Ascending aorta (tissue), 2 donors: ENCODE results near the gene CGB7. TPM values are rescaled to one million over a fixed set of nuclear protein-coding genes. Genes with fewer than 3 reads are reported as not detected.
"Not testable (repeated sequence)": the region's sequence is repeated elsewhere in the genome, so short reads cannot be mapped to it uniquely, and the experiment has no call there.

Experiments used
- DNase-seq, 2 donors: peaks; one replicate each; pipeline ENCODE4 v3.0.0-alpha.2; 2019; ENCODE audit warnings: low spot score in 2 of 2
- H3K27ac ChIP-seq, 2 donors: fragments of 200-600 bp; sonication (generic); one replicate each; pipeline ENCODE4 v1.5.1; 2016 to 2017; ENCODE audit warnings: mild to moderate bottlenecking in 1 of 2
- H3K27me3 ChIP-seq: fragments of 200-600 bp; sonication (generic); one replicate; pipeline ENCODE4 v1.5.1; 2017
- H3K36me3 ChIP-seq, 2 donors: fragments of 200-600 bp; sonication (generic); one replicate each; pipeline ENCODE4 v1.5.1; 2016
- H3K4me1 ChIP-seq, 2 donors: fragments of 200-600 bp; sonication (generic); one replicate each; pipeline ENCODE4 v1.5.1; 2016 to 2017; ENCODE audit warnings: mild to moderate bottlenecking in 1 of 2
- H3K4me3 ChIP-seq, 2 donors: fragments of 200-600 bp; sonication (generic); one replicate each; pipeline ENCODE4 v1.5.1; 2016 to 2017; ENCODE audit warnings: mild to moderate bottlenecking in 1 of 2
- H3K9me3 ChIP-seq, 2 donors: fragments of 200-600 bp; sonication (generic); one replicate each; pipeline ENCODE4 v1.5.1; 2016
- intact Hi-C: fragments of 100-400 bp; cut with DNase I; formaldehyde crosslinking; loops from one replicate; pipeline ENCODE4 v1.15.1; 2023
- total RNA-seq: library from RNA; depleted of rRNA; stranded (reverse); fragments of >200 nt; gene quantifications from one replicate; pipeline ENCODE4 v1.1.0, GENCODE V29; 2016
- TF ChIP-seq, protein P1 (sequence below), 3 experiments: fragments of 200-600 bp in 2 of 3; fragments of 450-650 bp in 1 of 3; sonication (generic) in 2 of 3; IDR thresholded peaks; one replicate each; pipeline ENCODE4 v1.5.1; 2016 to 2019; ENCODE audit warnings: antibody characterized with exemption in 3 of 3, mild to moderate bottlenecking in 1 of 3, moderate library complexity in 1 of 3

The CGB7 gene
- total RNA-seq, 1 donor from 2014 or later: 10.2 TPM

DNA sequence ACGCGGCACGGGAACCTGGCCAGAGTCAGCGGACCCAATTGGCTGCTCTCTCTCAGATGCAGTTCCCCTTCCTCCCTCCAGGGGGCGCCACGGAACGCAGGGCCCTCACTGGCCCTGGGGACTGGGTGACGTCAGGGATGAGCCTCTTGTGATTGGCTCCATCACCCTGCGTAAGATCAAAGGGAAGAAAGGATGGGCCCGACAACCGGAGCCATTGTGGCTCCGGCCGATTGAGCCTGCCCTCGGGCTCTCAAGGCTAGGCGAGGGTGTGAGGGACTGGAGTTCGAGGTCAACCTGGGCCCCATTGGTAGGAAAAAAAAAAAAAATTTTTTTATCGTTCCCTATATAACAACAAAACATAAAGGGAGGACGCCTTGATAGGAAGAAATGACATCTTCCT lies 20.7 kb downstream of the CGB7 start, which contains the start of gene CGB1:
CGB1 (minus strand) TSS at position 81 of the 400 bp plus-strand sequence. CDS start 184 bp downstream, outside the sequence.
- intact Hi-C loops: not testable (repeated sequence)

DNA sequence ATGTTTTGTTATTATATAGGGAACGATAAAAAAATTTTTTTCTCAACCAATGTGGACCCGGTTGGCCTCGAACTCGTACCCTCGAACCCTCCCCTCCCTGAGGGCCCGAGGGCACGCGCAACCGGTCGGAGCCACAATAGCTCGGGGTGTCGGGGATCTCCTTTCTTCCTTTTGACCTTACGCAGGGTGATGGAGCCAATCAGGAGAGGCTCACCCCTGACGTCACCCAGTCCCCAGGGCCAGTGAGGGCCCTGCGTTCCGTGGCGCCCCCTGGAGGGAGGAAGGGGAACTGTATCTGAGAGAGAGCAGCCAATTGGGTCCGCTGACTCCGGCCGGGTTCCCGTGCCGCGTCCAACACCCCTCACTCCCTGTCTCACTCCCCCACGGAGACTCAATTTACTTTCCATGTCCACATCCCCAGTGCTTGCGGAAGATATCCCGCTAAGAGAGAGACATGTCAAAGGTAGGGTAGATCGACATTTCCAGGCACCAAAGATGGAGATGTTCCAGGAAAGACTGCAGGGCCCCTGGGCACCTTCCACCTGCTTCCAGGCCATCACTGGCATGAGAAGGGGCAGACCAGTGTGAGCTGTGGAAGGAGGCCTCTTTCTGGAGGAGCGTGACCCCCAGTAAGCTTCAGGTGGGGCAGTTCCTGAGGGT lies 25.8 kb downstream of the CGB7 start, which contains the start of gene CGB2:
CGB2 (plus strand) TSS at position 249 of the 660 bp plus-strand sequence; CDS start at position 455, 206 bp downstream.
- H3K9me3 ChIP-seq: not testable (repeated sequence)
- TF ChIP-seq, protein P1, sequence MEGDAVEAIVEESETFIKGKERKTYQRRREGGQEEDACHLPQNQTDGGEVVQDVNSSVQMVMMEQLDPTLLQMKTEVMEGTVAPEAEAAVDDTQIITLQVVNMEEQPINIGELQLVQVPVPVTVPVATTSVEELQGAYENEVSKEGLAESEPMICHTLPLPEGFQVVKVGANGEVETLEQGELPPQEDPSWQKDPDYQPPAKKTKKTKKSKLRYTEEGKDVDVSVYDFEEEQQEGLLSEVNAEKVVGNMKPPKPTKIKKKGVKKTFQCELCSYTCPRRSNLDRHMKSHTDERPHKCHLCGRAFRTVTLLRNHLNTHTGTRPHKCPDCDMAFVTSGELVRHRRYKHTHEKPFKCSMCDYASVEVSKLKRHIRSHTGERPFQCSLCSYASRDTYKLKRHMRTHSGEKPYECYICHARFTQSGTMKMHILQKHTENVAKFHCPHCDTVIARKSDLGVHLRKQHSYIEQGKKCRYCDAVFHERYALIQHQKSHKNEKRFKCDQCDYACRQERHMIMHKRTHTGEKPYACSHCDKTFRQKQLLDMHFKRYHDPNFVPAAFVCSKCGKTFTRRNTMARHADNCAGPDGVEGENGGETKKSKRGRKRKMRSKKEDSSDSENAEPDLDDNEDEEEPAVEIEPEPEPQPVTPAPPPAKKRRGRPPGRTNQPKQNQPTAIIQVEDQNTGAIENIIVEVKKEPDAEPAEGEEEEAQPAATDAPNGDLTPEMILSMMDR (IDR thresholded peaks at IDR 0.05): peak in 2 of 3 experiments; percentile 8 to 20

More for the DNA sequence above, 20.7 kb downstream of the CGB7 start, which contains the start of gene CGB1:
- not testable (repeated sequence) for H3K9me3 ChIP-seq, H3K27ac ChIP-seq, H3K4me3 ChIP-seq, H3K27me3 ChIP-seq, H3K36me3 ChIP-seq, DNase-seq, H3K4me1 ChIP-seq
- TF ChIP-seq, protein P1 (IDR thresholded peaks at IDR 0.05): peak in 2 of 3 experiments; percentile 15 to 16

DNA sequence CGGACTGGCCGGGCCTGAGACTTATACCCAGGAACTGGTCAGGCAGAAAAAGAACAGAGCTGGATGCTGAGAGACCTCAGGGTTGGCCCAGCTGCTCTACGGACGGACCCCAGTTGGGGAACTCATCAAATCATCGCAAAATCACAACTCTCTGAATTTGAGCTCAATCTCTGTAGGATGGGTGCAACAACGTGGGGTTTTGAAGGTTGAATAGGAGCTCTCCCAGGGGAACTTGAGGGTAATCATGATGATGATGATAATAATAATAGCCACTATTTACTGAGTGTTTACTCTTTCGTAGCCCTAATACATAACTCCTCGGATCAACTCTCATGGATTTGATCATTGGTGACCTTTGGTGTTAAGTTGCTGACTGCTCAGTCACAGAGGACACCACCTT lies 27.2 kb downstream of the CGB7 start:
- H3K4me1 ChIP-seq, H3K9me3 ChIP-seq, H3K27me3 ChIP-seq, H3K27ac ChIP-seq, H3K36me3 ChIP-seq, DNase-seq, intact Hi-C loops, H3K4me3 ChIP-seq: not testable (repeated sequence)

More for the DNA sequence above, 25.8 kb downstream of the CGB7 start, which contains the start of gene CGB2:
- DNase-seq, H3K27ac ChIP-seq, H3K4me3 ChIP-seq, H3K27me3 ChIP-seq, intact Hi-C loops, H3K36me3 ChIP-seq, H3K4me1 ChIP-seq: not testable (repeated sequence)

DNA sequence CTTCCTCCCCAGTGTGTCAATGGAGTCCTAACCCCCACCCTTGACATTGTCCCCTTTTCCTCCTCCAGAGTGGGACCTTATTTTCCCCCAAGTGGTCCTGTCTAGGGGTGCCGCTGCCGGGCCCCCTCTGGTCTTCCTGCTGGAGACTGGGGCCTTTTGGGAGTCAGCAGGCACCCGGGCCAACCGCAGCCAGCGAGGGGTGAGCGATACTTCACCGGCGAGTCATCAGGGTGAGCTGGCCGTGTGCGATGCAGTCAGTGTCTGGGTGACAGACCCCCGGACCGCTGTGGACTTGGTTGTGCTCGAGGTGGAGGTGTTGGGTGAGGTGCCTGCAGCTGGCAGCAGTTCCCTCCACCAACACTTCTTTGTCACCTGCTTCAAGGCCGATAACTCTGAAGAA lies 27.8 kb downstream of the CGB7 start:
- H3K9me3 ChIP-seq, H3K27ac ChIP-seq, intact Hi-C loops, H3K36me3 ChIP-seq, H3K4me3 ChIP-seq, H3K4me1 ChIP-seq, H3K27me3 ChIP-seq, DNase-seq: not testable (repeated sequence)

DNA sequence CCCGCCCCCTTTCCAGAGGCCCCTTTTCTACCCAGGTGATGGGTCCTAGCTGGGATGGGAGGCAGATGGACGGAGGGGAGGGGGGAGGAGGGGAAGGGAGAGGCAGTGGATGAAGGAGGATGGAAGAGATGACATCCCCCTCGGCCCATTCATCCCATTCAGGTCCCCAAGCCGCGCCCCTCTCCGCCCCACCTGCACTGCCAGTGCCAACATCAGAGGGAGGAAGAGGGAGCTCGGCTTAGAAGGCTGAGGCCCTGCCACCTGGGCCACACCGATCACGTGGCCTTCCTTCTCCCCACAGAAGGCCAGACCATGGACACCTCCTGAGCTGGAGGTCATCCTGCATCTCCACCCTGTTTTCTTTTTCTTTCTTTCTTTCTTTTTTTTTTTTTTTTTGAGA lies 28.9 kb downstream of the CGB7 start:
- H3K4me3 ChIP-seq, H3K36me3 ChIP-seq, H3K9me3 ChIP-seq, DNase-seq, intact Hi-C loops, H3K27me3 ChIP-seq, H3K4me1 ChIP-seq, H3K27ac ChIP-seq: not testable (repeated sequence)

DNA sequence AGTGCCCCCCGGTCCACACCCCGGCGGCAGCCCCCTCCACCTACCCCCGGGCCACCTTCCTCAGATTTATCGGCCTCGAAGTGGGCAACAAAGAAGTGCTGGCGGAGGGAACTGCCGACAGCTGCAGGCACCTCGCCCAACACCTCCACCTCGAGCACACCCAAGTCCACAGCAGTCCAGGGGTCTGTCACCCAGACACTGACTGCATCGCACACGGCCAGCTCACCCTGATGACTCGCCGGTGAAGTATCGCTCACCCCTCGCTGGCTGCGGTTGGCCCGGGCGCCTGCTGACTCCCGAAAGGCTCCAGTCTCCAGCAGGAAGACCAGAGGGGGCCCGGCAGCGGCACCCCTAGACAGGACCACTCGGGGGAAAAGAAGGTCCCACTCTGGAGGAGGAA lies 31.9 kb downstream of the CGB7 start:
- H3K27ac ChIP-seq, H3K9me3 ChIP-seq, H3K27me3 ChIP-seq, H3K36me3 ChIP-seq, intact Hi-C loops, H3K4me1 ChIP-seq, H3K4me3 ChIP-seq, DNase-seq: not testable (repeated sequence)

DNA sequence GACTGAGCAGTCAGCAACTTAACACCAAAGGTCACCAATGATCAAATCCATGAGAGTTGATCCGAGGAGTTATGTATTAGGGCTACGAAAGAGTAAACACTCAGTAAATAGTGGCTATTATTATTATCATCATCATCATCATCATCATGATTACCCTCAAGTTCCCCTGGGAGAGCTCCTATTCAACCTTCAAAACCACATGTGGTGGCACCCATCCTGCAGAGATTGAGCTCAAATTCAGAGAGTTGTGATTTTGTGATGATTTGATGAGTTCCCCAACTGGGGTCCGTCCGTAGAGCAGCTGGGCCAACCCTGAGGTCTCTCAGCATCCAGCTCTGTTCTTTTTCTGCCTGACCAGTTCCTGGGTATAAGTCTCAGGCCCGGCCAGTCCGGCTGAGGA lies 32.5 kb downstream of the CGB7 start:
- DNase-seq, H3K4me3 ChIP-seq, H3K27ac ChIP-seq, H3K4me1 ChIP-seq, H3K36me3 ChIP-seq, intact Hi-C loops, H3K9me3 ChIP-seq, H3K27me3 ChIP-seq: not testable (repeated sequence)

DNA sequence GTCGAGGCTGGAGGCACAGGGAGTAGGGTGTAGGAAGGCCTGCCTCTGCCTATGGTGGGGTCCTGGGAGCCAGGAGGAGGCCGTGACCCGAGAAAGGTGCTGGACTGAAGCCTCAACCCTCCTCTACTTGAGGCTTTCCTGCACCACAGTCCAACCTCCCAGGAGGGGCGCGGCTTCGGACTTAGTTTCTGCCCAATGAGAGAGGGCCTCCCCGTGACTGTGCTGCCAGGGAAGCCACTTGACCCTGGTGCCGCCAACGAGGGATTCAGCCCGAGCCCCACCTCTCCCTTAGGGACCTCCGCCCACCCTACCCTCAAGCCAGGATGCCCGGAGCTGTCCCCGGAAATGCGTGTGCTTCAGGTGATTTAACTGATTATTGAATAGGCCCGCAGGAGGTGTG lies 33.3 kb downstream of the CGB7 start, which contains the start of gene CGB3:
CGB3 (minus strand) TSS at position 101 of the 400 bp plus-strand sequence. CDS start 362 bp downstream, outside the sequence.
- H3K4me1 ChIP-seq, H3K27me3 ChIP-seq, H3K4me3 ChIP-seq, H3K36me3 ChIP-seq, H3K9me3 ChIP-seq, H3K27ac ChIP-seq, DNase-seq, intact Hi-C loops: not testable (repeated sequence)
